Left renal pelvis (tissue), 4 donors: Measurements from ENCODE around the gene TBC1D22A. TPM values are rescaled to one million over a fixed set of nuclear protein-coding genes. Genes with fewer than 3 reads are reported as not detected.

Experiments
- DNase-seq, 4 donors: peaks; one replicate each; pipeline ENCODE4 v3.0.0-alpha.2; 2013; ENCODE audit warnings: low read depth in 4 of 4, low spot score in 3 of 4
- polyA plus RNA-seq, 4 donors: library from polyadenylated mRNA; unstranded; fragments of 120-200 nt; gene quantifications; one replicate each; pipeline ENCODE4 v1.2.1, GENCODE V29; 2013; ENCODE audit not compliant: insufficient read length in 4 of 4

Gene TBC1D22A
- polyA plus RNA-seq, 4 donors = 14.3 to 19.3 (median 15.7) TPM

DNA sequence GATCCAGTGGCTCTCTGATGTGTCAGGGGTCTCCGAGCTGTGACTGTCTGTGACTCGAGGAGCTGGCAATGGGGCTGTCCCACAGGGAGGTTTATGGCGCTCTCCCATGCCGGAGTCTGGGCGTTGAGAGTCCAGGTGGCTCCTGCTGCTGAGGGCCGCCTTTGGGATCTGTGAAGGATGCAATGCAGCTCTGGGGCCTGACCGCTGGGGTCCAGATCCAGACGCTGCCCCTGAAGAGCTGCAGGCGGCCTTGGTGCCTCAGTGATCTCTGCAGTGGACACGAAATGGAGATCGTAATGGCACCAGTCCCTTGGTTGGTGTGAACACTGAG is 155.3 kb downstream of the TBC1D22A start:
- DNase-seq = no peak

- no peak for DNase-seq
Observed at GRCh38 chr22:46918197-46918596, 155.7 kb downstream of the TBC1D22A start.

DNA sequence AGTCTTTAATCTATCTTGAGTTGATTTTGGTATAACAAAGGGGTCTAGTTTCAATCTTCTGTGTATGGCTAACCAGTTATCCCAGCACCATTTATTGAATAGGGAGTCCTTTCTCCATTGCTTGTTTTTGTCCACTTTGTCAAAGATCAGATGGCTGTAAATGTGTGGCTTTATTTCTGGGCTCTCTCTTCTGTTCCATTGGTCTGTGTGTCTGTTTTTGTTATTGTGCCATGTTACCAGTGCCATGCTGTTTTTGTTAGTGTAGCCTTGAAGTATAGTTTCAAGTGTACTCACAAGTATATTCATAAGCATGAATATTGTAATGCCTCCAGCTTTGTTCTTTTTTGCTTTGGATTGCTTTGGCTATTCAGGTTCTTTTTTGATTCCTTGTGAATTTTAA is 159.6 kb downstream of the TBC1D22A start:
- DNase-seq = no peak

GRCh38 chr22:46923394-46923793 is 160.9 kb downstream of the TBC1D22A start:
- no peak for DNase-seq

- DNase-seq = no peak
Observed at GRCh38 chr22:46925818-46926217, 163.4 kb downstream of the TBC1D22A start.

DNA sequence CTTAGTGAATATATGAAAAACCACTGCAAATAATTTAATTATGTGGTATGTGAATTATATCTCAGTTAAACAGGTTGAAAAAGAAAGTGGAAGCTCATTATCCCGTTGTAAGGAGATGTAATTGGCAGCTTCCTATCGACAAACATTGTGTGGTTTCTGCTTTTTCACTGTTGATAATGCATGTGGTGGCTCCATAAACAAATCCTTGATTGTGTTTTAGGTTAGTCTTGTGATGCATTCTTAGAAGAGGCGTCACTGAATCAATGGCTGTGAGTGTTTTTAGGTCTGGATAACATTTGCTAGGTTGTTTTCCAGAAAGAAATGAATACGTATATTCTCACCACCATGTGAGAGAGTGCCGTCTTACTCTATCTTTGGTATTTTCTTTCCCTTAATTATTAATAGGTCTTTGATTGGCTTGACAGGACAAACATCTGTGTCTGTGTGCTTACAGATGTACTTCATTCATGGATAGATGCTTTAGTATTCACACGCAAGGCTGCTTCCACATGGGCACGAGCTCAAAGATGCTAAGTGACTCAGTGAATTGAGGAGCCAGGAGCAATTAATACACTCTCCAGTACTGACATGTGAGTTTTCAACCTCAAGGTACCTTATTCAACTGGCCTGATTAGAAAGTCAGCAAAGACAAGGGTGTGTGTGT is 166.7 kb downstream of the TBC1D22A start:
- no peak for DNase-seq

GRCh38 chr22:46929710-46930204 is 167.3 kb downstream of the TBC1D22A start:
- DNase-seq = no peak

DNA sequence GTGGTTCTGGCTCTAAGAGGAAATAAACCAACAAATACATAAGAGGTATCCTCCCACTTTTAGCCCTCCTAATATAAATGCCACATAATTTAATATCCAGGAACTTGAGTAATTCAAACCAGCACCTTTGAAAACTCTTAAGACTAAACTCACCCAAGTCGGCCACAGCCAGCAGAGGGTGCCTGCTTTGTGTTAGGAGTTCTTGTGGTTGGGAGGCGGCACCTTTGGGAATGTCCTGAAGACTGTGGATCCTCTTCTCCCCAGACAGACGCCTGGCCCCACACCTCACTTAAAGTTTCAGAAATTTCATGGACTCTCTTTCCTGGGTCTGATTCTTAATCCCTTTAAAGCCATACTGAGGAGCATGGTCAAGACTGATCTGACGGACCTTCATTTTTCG is 169.0 kb downstream of the TBC1D22A start:
- no peak for DNase-seq

DNA sequence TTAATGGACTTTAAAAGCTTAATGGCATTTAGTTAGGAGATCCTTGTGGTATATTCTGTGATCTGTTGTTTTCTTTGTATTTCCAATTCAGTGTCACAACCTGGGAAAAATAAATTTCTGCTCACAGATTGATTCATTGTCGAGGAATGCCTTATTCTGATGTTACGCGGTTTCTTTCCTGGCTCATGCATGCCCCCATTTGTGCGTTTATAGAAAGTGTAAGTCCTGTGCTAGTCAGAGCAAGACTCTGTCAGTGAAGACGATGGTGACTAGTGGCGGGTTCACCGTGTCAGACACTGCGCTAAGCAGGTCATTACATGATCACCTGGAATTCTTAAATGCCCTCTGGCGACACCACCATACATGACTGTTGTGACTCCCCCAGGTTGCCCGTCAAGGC is 169.4 kb downstream of the TBC1D22A start:
- no peak for DNase-seq

DNA sequence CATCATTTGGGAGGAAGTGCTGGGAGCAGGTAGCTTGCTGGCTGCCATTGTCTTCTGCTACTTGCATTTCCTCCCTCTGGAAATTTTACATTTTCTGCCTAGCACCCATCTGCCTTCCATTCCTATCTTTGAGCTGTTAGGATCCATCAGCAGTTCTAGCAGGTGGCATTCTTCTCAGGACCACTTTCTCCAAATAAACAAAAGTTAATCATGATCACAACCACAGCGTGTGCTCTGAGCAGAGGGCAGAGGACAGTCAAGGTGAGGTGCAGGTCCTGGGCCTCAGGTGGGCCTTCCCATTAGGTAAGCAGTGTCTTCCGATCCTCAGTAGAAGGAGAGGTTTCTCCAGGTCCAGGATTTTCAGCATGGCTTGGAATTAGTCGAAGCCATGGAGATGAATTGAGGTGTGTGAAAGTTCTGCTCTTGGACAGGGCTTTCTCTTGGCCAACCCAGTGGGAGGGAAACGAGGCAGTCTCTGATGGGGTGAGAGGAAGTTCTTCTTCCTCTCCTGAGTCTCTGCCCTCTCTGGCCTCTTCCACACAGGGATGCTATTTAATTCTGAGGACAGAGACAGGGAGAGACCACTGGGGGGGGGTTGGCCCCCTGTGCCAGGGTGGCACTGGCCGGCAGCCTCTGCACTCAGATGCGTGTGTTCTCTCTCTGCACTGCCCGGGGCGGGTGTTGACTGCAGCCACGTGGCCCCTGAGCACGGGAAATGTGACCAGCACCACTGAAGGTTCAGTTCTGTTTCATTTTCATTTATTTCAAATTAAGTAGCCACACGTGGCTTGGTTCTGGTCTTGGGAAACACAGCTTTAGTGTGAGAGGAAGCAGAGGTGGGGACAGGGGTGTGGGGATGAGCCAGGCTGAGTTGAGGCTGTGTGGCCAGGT is 170.8 kb downstream of the TBC1D22A start:
- DNase-seq = no peak

GRCh38 chr22:46934172-46934745 is 171.8 kb downstream of the TBC1D22A start:
- no peak for DNase-seq

DNA sequence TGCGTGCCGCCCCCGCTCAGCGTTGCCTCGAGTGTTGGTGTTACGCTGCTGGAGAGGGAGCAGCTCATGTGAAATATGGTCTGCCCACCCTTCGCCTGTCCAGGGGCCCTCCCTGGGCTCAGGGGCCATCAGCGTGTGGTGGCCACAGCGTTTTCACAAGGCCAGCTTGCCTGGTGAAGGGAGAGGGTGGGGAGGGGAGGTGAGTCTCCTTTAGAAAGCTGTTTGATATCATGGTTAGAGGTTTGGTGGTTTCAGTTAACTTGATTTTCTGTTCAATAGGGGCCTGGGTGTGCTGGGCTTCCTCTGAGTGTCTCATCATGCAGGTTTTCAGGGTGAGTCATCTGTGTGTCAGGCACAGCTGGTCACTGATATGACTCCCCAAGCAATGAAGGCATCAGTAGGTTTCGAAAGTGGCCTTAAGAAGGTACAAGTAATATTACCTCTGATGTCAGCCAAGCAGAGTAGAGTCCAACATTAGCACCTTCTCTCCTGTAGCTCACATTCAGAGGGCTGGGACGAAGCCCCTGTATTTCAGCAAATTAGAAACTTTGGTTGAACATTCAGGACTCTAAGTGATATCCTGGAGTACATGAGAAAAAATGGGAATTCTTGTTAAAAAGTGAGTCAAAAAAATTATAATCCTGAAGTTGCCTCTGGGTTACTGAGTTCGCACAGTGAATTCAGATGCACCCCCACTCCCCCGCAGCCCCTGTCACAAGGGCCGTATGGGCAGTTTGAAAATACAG is 172.5 kb downstream of the TBC1D22A start:
- DNase-seq = no peak

DNA sequence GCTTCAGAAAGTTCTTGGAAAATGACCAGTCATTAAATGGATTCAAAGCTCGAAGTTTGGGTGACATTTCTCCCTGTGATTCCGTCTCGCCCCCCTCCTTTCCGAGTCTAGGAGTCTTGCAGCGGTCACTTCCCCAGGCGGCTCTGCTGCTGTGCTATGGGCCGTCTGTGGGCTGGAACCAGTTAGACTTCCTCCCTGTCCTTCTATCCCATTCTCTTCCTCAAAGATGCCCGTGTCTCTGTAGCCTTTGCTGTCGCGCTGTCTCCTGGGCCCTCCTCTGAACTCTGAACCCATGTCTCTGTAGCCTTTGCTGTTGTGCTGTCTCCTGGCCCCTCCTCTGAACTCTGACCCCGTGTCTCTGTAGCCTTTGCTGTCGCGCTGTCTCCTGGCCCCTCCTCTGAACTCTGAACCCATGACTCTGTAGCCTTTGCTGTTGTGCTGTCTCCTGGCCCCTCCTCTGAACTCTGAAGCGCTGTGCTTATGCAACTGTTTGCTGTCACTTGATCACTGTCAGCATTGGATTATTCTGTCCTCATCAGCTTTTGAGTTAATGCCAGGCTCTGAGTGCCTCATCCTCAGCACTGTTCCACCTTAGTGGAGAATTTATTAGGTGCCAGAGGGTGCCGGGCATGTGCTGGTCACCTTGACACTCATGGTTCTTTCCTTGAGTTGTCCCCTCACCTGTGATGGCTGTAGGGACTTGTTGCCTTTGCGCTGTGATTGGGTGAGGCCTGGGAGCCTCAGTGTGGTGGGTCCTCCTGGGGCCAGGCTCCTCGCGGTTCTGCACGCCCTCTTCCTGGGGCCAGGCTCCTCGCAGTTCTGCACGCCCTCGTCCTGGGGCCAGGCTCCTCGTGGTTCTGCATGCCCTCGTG is 173.3 kb downstream of the TBC1D22A start:
- DNase-seq = no peak

- DNase-seq = no peak
Observed at GRCh38 chr22:46936378-46936903, 174.0 kb downstream of the TBC1D22A start.

GRCh38 chr22:46937185-46937584 is 174.7 kb downstream of the TBC1D22A start:
- no peak for DNase-seq

DNA sequence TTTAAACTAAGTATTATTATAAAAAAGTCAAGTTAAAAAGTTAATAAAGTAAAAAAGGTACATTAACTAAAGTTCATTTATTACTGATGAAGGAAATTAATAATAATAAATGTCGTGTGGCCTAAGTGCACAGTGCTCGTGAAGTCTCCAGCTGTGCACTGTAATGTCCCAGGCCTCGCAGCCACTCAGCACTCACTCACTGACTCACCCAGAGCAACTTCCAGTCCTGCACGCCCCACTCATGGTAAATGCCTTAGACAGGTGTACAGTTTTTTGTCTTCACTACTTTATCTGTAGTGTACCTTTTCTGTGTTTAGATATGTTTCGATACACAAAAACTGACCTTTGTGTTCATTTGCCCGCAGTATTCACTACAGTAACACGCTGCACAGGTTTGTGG is 175.5 kb downstream of the TBC1D22A start:
- DNase-seq = no peak

- no peak for DNase-seq
Observed at GRCh38 chr22:46941968-46942798, 179.7 kb downstream of the TBC1D22A start.

- no peak for DNase-seq
Observed at GRCh38 chr22:46942799-46943785, 180.6 kb downstream of the TBC1D22A start.
